GM12865 (cell line): ENCODE results near the gene ATF5.
"Not testable (repeated sequence)": the region's sequence is repeated elsewhere in the genome, so short reads cannot be mapped to it uniquely, and the experiment has no call there.

Experiments used
- DNase-seq: peaks from one replicate; pipeline ENCODE4 v3.0.0; 2010; ENCODE audit warnings: low read depth
- H3K4me3 ChIP-seq: 2 replicates; pipeline ENCODE4 v1.5.1; 2011; ENCODE audit warnings: mild to moderate bottlenecking, low read depth, low read length, control low read depth
- TF ChIP-seq, protein P1 (sequence below): IDR thresholded peaks from 2 replicates; pipeline ENCODE4 v1.5.1; 2011; ENCODE audit warnings: low read length, control low read depth, low read depth, inconsistent platforms; ENCODE audit not compliant: insufficient read depth; ENCODE audit errors: missing control alignments

The ATF5 gene

GRCh38 chr19:49924004-49924880 lies 4.8 kb upstream of the ATF5 start:
- no peak overlapping the region for H3K4me3 ChIP-seq
- TF ChIP-seq, protein P1, sequence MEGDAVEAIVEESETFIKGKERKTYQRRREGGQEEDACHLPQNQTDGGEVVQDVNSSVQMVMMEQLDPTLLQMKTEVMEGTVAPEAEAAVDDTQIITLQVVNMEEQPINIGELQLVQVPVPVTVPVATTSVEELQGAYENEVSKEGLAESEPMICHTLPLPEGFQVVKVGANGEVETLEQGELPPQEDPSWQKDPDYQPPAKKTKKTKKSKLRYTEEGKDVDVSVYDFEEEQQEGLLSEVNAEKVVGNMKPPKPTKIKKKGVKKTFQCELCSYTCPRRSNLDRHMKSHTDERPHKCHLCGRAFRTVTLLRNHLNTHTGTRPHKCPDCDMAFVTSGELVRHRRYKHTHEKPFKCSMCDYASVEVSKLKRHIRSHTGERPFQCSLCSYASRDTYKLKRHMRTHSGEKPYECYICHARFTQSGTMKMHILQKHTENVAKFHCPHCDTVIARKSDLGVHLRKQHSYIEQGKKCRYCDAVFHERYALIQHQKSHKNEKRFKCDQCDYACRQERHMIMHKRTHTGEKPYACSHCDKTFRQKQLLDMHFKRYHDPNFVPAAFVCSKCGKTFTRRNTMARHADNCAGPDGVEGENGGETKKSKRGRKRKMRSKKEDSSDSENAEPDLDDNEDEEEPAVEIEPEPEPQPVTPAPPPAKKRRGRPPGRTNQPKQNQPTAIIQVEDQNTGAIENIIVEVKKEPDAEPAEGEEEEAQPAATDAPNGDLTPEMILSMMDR, result no peak

GRCh38 chr19:49924881-49925210 lies 4.2 kb upstream of the ATF5 start:
- not testable (repeated sequence) for H3K4me3 ChIP-seq, DNase-seq

More at GRCh38 chr19:49924004-49924880, 4.8 kb upstream of the ATF5 start:
- DNase-seq, result no peak

DNA sequence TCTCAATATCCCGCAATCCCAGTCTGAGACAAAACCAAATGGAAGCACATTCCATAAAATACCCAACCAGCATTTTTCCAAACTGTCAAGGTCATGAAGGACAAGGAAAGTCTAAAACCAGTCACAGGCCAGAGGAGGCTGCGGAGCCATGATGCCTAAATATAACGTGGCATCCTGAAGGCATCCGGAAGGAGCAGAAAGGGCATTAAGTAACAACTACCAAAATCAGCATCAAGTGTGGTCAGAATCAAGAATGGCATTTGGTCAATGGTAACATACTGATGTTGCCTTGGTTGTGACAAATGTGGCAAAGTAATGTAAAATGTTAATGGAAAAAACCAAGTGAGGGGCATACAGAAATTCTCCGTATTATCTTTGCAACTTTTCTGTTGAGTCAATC lies 3.5 kb upstream of the ATF5 start:
- H3K4me3 ChIP-seq, result no peak overlapping the region
- TF ChIP-seq, protein P1, result no peak
- DNase-seq, result no peak

GRCh38 chr19:49926515-49926914 lies 2.5 kb upstream of the ATF5 start:
- DNase-seq, result no peak
- TF ChIP-seq, protein P1, result no peak
- H3K4me3 ChIP-seq, result peak overlapping the region; percentile 82; the same call in 1 of the 2 replicates

DNA sequence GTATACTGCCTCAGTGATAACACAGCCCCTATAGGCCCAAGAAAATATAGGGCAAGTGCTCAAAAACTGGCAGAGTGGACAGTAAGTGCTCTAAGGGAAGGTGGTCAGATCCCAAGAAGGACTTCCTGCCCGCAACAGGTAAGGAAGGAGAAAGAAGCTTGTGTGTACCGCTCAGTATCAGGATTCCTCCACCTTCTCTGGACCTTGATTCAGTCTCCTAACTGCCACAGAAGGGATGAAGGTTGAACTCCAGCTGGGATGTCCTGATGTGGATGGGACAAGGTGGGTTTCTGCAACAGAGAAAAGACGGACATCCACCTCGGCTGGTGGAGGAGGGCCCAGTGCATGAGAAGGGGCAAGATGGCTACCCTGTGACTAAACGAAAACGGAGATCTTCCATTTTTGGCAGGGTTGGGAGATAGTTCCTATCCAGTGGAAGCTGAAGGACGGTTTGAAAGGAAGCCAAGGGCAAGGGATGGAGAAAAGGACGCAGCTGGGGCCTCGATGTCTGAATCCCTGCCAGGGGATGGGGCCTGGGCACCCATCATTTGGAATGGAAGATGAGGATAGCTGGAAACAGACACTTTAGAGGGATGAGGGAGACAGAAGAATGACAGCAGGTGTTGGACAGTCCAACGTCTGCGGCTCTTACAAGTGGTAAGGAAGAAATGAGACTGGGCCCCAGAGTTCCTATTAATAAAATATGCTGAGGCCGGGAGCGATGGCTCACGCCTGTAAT lies 1.3 kb upstream of the ATF5 start:
- H3K4me3 ChIP-seq, result peak overlapping the region; percentile 82
- DNase-seq, result no peak
- TF ChIP-seq, protein P1, result no peak

GRCh38 chr19:49929611-49930482 lies 842 bp downstream of the ATF5 start:
- TF ChIP-seq, protein P1, result no peak
- DNase-seq, result peak; percentile 99
- H3K4me3 ChIP-seq, result peak overlapping the region; percentile 82
